NCI-H1694 (cell line): ENCODE results near the gene MGRN1.
A peak's percentile ranks its signal among the peaks of the same experiment; 100 is the strongest.

ENCODE experiments used
- DNase-seq: peaks from one replicate; lab custom pipeline; 2025; lab: John Stamatoyannopoulos, UW

Gene MGRN1

GRCh38 chr16:4624015-4624826 is at the start of gene MGRN1:
MGRN1 (plus strand) TSS chr16:4624826; CDS start chr16:4624961, 135 bp downstream.
- peak; percentile 84 for DNase-seq

DNA sequence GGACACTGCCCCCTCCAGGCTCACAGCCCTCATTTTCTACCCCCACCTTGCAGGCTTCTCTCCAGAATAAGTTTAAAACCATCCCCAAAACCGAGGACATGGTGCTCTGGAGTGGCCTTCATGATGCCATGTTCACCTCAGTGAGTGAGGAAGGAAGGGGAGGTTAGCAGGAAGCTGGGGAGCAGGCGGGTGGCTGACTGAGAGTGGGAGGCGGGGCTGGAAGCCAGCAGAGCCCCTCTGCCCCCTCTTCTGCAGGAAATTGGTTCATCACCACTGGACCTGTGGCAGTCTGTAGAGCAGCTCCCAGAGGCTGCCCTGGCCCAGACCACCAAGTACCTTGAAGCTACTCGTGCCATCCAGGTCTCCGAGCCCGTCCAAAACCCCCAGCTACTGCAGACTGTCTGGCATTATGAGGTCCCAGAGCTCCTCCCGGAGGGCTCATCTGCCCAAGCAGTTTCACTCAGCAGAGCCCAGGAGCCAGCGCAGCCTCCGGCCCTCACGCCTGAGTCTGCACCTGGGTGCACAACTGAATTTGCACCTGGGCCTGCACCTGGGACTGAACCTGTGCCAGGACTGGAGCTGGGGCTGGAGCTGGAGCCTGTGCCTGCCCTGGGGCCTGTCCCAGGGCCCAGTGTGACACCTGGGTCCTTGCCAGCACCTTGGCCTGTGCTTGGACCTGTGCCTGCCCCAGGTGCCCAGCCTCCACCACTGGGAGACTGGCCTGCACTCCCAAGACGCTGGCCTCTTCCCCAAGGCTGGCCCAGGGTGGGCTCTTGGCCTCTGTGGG is 49.5 kb upstream of the MGRN1 start:
- DNase-seq = no peak

- no peak for DNase-seq
Measured at GRCh38 chr16:4576008-4576407, 48.6 kb upstream of the MGRN1 start.

- no peak for DNase-seq
Measured at GRCh38 chr16:4578961-4579530, 45.6 kb upstream of the MGRN1 start.

- DNase-seq = no peak
Measured at GRCh38 chr16:4580250-4580649, 44.4 kb upstream of the MGRN1 start.

DNA sequence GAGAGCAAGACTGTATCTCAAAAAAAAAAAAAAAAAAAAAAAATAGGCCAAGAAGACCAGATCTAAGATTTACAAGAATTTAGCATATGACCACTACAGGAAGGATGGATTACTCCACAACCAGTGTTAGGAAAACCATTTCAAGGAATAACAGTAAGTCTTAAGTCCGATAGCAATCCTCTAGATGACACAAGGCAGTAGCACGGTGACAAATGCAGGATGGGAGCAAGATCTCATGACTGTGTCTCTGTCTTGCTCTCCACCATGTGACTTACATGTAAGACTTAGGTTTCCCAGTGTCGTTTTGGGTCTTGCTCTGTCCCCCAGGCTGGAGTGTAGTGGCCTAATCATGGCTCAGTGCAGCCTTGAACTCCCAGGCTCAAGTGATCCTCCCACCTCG is 40.7 kb upstream of the MGRN1 start:
- DNase-seq = no peak

DNA sequence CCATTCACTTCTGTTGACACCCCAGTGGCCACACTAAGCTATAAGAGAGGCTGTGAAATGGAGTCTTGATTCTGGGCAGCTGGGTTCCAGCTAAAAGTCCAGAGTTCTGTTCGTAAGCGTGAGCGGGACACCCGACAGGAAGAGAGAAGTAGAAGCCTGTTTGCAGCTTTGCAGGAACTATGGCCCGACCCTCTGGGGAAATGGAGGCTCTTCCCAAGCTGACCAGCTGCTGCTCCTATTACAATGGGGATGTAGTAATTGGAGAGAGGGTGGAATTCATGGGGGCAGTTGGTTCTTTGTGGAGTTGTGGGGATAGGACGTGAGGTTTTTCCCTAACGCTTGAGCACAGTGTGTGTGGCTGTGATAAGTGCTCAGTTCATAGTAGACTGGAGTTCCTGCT is 38.3 kb upstream of the MGRN1 start:
- DNase-seq = no peak

- DNase-seq = no peak
Measured at GRCh38 chr16:4588386-4588785, 36.2 kb upstream of the MGRN1 start.

DNA sequence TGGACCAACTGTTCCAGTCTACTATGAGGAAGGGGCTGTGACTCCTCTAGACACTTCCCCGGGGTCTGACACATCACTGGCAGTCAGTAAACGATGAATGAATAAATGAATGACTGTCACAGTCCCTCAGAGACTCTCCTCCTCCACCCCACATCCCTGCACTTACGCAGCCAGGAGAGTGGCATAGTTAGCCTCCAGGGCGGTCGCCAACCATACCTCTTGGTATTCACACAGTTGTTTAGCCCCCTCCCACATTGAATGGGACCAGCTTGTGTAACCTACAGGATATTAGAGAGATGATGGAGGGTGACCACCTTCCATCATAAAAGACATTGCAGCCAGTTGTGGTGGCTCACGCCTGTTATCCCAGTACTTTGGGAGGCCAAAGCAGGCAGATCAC is 35.7 kb upstream of the MGRN1 start:
- DNase-seq = no peak

GRCh38 chr16:4591191-4591590 is 33.4 kb upstream of the MGRN1 start:
- DNase-seq = no peak

GRCh38 chr16:4591706-4592470 is 32.7 kb upstream of the MGRN1 start:
- DNase-seq = no peak

- no peak for DNase-seq
Measured at GRCh38 chr16:4593086-4593485, 31.5 kb upstream of the MGRN1 start.

DNA sequence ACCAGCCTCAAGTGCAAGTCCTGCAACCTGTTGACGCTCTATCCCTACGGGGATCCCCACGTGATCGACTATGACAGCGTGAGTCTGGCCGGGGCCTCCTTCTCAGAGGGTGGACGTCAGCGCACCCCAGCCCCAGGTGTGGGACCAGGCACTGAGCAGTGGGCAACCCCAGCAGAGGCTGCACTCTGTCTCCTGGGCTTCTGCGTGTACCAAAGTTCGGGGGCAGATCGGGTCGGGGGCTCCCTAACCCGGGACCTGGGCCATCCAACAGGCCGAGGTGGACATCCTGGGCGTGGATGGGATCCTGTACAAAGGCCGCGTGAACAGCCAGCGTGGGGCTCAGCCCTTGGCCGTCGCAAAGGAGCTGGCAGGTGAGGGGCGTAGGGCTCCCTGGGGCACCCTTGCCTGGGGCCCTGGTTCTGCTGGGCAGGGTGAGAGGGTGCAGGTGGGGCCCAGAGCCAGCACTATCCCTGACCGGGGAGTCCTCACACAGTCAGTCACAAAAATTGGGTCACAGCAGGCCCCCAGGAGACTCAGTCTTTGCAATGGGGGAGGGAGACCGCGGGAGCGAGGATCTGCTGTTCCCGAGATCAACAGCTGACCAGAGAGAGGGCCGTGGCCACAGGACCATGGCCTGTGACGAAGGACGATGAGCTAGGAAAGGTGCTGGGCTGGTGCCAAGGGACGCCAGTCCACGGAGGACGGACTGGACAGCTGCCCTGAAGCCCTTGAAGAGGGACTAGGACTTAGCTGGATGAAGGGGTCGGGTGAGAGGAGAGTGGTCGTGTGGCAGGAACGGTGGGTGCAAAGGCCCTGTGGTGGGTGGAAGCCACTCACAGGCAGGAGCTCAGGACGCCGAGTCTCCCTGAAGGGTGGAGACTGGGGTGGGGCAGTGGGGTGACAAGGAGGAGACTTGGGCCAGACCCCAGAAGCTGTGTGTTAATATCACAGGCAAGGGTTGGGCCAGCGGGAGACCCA is 29.9 kb upstream of the MGRN1 start:
- no peak for DNase-seq

DNA sequence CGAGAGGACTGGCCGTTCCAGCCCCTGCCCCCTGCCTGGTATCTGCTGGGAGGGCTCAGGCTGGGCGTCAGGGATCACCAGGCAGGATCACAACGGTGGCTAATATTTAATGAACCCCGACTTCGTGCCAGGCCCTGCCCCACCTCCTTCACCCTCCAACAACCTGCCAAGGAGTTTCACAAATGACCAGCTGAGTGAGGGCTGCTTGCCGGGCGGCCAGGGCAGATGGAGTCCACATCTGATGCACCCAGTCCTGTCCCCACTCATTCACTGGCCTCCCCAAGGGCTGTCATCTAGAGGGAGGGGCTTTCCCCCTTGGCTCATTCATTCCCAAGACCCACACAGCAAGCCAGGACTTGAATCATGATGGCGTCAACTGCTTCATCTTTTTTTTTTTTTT is 27.5 kb upstream of the MGRN1 start:
- no peak for DNase-seq

DNA sequence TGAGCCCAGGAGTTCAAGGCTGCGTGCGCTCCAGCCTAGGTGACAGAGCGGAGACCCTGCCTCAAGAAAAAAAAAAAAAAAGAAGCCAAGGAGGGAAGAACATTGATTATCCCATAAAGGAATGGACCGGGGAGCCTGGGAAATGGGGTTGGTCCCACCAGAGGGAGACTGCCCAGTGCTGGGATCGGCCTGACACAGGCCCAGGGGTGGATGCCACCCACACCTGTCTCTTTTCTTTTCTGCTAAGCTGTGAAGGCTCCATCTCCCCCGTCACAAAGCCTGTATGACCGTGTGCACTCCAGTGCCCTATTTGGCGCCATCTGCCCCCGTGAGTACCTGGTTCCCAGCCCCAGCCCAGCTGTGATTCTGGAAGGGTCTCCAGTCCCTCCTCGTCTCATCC is 25.6 kb upstream of the MGRN1 start:
- DNase-seq = no peak

GRCh38 chr16:4599545-4599944 is 25.1 kb upstream of the MGRN1 start:
- DNase-seq = no peak

GRCh38 chr16:4601036-4601863 is 23.4 kb upstream of the MGRN1 start:
- no peak for DNase-seq

DNA sequence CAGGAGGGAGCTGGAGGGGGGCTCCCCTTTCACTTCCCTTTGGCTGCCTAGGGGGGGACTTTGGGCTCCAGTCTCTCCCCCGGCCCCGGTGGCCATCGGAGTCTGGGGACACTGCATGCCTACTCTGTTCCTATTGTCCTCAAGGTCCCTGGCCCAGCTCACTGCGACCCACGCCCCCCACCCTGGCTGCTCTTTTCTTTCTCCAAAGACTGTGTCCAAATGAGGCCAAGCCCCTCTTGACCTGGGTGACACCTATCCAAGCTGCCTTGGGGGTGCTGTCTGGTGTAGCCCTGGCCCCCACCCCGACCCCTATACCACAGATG is 22.8 kb upstream of the MGRN1 start:
- no peak for DNase-seq

GRCh38 chr16:4602331-4602730 is 22.3 kb upstream of the MGRN1 start:
- no peak for DNase-seq

- DNase-seq = no peak
Measured at GRCh38 chr16:4603624-4604170, 20.9 kb upstream of the MGRN1 start.
